Spleen (tissue), 7 donors: ENCODE measurements around the gene IPO7.

Experiments
- CTCF ChIP-seq, 11 experiments: fragments of 200-600 bp in 7 of 11; fragments of 450-650 bp in 4 of 11; sonication (generic) in 4 of 11; IDR thresholded peaks in 8 of 11; conservative IDR thresholded peaks in 3 of 11; 1 replicate in 7 of 11; 2 replicates in 4 of 11; pipeline versions ENCODE4 v1.4.0 to v1.8.0; 2016 to 2021; ENCODE audit warnings: antibody characterized with exemption in 11 of 11, inconsistent platforms in 4 of 11, mild to moderate bottlenecking in 1 of 11
- POLR2A ChIP-seq, 3 donors: fragments of 450-650 bp; IDR thresholded peaks; one replicate each; pipeline ENCODE4 v1.5.1; 2017; ENCODE audit warnings: antibody characterized with exemption in 3 of 3, mild to moderate bottlenecking in 1 of 3
- POLR2AphosphoS5 ChIP-seq, 3 donors: sonication (generic); formaldehyde crosslinking; IDR thresholded peaks; one replicate each; pipeline ENCODE4 v1.5.1; 2017; ENCODE audit warnings: antibody characterized with exemption in 3 of 3
- donor health status: DM: no; HTN: no; CAD: no; lungs with moderate emphysema.
- donor health status: DM: no; HTN: no; CAD: no.
- donor health status: DM: no; HTN: no; CAD: no.

DNA sequence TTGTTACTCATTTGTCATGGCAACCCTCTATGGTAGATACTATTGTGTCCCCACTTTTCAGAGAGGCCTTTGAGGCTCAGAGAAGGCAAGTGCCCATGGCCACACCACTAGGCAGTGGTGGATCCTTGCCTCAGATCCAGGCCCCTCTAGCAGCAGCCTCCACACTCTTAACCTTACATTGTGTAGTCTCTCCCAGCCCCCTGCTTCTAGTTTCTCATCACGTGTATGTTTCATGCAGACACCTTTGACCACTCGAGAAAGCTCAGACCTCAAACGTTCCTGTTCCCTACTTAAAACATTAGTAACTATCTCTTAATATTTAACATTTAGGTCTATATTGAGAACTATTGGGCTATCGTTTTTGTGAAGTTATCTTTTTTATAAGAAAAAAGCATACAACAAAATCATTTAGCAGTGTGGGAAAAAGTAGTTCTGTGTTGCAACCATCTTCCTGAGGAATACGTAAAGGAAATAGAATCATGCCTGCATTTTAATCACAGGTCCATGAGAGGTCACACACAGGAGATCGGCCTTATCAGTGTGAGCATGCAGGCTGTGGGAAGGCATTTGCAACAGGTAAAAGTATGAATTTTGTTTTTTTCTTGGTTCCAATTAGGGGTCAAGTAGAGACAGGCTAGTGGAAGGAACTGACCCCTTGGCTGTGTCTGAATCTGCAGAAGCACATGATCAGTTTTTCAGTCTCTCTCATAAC lies 111.5 kb downstream of the IPO7 start:
- TF ChIP-seq POLR2AphosphoS5 (IDR thresholded peaks at IDR 0.05) (no peak), CTCF (IDR thresholded peaks at IDR 0.05 in 8 of 11, conservative IDR thresholded peaks at IDR 0.05 in 3 of 11) (no peak), POLR2A (IDR thresholded peaks at IDR 0.05) (no peak)
